ENCODE results near the gene FAM174A.

Gene FAM174A

GRCh38 chr5:100535060-100536005 is at the start of gene FAM174A:
FAM174A (plus strand) TSS chr5:100535374; CDS start chr5:100535531, 157 bp downstream.
- in situ Hi-C loops (cut with MboI; ENCODE audit: low sequenced_read_pairs) = no loop called here

DNA sequence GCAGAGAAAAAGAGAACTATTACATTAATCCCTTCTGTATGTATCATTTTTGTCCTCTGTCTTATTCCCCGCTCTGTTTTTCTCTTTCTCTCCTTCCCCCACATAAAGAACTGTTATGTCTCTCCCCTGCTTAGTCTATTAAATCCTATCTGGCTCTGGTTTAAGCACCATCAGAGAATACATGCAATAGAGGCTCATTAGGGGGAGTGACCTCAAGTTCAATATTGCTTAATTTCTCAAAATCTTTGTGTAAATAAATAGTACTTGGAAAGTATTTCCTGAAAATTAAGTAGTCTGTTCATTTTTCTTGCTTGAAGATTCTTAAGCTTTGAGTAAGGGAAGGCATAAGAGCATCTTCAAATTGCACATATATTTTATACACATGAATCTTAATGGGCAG is 41.2 kb upstream of the FAM174A start:
- in situ Hi-C loops (cut with MboI; ENCODE audit: low sequenced_read_pairs) = no loop called here

DNA sequence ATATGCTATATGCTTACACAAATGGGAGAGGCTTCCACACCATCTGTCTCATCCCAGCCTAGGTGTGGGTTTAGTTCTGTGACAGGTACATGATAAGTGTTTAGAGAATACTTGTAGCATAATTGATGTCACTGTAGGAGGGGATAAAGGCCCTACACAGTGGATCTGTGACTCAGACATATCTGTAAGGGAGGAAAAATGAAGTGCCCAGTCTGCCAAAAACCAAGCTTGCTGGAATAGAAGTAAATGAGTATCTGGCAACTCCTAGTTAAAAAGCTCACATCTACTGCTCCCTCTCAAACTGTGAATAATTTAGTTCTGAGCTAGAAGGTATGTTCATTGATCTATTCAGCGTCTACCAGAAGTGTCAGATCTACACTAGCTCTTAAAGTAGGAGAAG is 38.9 kb upstream of the FAM174A start:
- in situ Hi-C loops (cut with MboI; ENCODE audit: low sequenced_read_pairs) = no loop called here

DNA sequence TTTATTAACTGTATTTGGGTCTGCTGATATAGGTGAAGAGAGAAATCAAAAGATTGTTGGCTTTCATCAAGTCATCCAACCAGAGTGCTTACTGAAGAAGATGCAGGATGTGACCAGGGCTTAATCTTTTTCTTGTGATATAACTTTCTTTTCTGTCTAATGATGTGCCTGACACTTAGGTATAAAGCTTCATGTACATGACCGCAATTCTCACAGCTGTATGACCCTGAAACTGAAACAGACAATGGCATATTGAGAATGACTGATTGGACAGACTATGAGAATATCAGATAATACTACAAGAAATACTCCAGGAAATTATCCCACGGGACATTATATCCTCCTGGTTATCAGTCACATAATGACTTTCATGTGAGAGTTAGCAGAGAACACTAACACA is 32.5 kb upstream of the FAM174A start:
- in situ Hi-C loops (cut with MboI; ENCODE audit: low sequenced_read_pairs) = no loop called here

DNA sequence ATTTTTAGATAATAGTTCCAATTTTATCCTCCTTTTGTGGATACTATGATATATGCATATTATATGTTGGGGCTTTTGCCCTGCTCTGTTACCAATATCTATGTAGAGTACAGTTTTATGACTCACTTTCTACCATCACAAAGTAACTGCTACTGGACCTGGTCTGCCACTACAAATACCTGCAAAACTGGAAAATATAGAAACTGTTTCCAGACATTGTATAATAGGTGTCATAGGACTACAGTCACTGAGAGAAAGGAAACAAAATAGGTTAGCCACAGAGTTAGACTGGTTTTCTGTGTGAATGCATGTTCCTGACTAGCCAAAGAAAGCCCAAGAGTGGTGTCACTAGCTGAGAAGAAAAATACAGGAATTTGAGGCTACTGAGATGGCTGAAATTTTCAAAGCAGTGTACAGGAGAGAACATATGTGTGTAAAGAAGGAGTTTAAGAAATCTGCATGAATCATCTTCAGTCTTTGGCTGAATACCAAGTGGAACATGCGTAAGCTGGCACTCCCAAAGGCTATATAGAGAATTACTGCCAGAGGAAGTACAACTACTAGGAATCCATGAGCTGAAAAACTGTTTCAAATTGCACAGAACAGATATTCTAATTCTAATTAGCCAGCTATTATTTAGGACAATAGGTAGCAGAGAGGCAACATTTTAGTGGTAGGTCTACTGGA is 29.0 kb upstream of the FAM174A start:
- in situ Hi-C loops (cut with MboI; ENCODE audit: low sequenced_read_pairs) = no loop called here

DNA sequence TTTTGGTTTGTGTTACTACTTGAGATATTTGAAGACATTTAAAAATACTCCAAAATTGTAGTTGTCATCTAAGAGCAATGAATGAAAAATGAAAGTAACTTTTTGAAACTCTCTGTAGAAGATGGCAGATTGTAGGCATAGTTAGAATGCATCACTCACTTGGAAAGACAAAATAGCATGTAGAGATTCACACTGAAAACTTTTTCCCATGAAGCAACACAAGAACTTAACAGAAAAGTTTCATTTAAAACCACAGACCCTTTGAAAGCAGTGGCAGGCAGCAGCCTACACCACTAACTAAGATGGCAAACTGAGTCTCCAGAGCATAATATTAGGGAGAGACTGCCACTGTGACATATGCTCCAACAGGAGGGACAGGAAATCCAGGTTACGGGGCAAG is 18.9 kb upstream of the FAM174A start:
- in situ Hi-C loops (cut with MboI; ENCODE audit: low sequenced_read_pairs) = no loop called here

DNA sequence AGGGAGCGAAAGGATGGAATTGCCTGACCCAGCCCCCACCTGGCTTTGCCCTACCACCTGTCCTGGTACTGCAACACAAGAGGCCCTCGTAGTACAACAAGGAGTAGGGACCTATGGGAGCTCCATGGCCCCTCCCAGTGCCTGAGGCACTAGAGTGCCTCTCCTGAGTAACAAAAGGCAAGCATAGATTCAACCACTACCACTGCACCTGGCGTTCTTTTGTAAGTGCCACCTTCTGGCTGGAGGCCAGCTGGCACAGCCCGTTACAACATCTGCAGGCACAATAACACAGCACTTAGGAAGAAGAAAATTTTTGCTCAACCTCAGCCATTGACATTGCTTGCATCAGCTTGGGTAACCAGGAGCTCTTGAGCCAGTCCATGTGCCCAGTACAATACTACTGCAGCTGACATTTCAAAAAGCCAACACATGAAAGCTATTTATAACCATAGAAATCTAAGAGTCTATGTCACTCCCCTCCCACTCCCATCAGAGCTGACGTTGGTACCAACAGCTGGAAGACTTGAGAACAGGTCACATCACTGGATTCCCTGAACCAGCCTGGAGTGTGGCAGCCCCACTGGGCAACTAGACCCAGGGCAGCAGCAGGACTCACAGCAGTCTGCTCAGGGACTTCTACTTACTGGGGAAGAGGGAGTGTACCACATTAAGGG is 17.7 kb upstream of the FAM174A start:
- in situ Hi-C loops (cut with MboI; ENCODE audit: low sequenced_read_pairs) = no loop called here

- in situ Hi-C loops (cut with MboI; ENCODE audit: low sequenced_read_pairs) = no loop called here
These were observed 16.8 kb upstream of the FAM174A start for GRCh38 chr5:100518377-100518776.

DNA sequence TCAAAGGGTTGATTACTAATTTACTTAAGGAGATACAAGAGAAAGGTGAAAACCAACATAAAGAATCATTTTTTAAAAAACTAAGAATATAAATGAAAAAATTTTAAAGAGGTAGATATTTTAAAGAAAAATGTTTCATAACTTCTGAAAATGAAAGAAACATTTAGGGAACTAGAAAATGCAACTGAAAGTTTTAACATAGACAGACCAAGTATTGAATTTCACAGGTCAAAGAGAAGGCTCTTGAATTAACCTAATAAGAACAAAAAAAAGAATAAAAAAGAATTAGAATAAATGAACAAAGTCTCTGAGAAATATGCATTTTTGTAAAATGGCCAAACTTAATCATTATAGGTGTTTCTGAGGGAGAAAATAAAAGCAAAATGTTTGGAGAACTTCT is 16.1 kb upstream of the FAM174A start:
- in situ Hi-C loops (cut with MboI; ENCODE audit: low sequenced_read_pairs) = no loop called here

- in situ Hi-C loops (cut with MboI; ENCODE audit: low sequenced_read_pairs) = no loop called here
These were observed 14.8 kb upstream of the FAM174A start for GRCh38 chr5:100520348-100520747.

DNA sequence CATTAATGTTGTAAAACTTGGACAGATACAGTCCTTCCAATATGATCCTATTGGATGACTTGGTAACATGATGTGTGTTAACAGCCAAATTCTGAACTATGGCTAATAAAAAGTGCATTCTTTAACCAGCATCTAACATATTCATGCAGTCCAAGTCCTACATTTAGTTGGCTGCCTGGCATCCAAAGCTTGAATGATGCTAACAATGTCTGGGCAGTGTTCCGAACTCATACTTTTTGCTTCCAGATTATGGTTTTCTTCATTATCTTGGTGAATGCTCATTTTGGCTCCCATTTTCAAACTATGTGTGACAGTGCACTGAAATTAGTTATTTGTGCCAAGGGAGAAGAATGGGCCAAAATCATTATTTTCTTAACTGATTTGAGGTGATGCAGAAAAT is 2.8 kb downstream of the FAM174A start:
- in situ Hi-C loops (cut with MboI; ENCODE audit: low sequenced_read_pairs) = no loop called here

GRCh38 chr5:100539519-100539918 is 4.3 kb downstream of the FAM174A start:
- in situ Hi-C loops (cut with MboI; ENCODE audit: low sequenced_read_pairs) = no loop called here

GRCh38 chr5:100542086-100542485 is 6.9 kb downstream of the FAM174A start:
- in situ Hi-C loops (cut with MboI; ENCODE audit: low sequenced_read_pairs) = no loop called here

DNA sequence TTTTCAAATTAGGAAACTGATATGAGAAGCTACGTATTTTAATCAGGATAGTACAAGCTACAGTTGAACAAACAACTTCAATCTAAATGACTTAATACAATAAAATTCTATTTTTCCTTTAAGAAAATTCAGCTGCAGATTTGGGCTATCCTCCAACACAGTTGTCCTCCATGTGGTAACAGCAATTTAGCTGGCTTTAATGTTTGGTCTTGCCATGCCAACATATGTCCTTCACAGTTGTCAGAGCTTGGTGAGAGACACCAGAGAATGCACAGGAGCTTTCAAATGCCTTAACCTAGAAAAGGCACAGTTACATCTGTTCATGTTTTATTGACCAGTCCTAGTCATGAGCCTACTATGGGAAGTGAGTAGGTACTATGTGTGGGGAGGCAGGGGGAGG is 10.8 kb downstream of the FAM174A start:
- in situ Hi-C loops (cut with MboI; ENCODE audit: low sequenced_read_pairs) = no loop called here

DNA sequence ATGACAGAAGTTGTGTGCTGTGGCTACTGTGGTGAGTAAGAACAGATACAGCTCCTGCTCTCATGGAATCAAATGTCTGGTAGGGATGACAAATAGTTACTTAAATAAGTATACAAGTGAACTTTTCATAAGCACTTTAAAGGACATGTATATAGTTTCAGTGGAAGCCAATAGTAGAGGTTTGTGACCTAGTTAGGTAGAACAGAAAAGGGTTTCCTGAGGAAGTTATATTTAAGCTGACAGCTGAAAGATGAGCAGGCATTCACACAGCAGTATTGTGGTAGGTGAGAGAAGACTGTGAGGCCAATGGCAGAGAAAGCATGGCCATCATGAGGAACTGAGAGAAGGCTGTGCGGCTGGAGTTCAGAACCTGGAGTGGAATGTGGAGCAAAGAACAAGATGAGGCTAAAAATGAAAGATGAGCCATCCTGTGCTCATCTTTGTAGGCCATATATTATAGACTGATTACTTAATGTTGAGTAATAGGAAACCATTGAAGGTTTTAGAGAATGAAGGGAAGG is 15.4 kb downstream of the FAM174A start:
- in situ Hi-C loops (cut with MboI; ENCODE audit: low sequenced_read_pairs) = no loop called here

DNA sequence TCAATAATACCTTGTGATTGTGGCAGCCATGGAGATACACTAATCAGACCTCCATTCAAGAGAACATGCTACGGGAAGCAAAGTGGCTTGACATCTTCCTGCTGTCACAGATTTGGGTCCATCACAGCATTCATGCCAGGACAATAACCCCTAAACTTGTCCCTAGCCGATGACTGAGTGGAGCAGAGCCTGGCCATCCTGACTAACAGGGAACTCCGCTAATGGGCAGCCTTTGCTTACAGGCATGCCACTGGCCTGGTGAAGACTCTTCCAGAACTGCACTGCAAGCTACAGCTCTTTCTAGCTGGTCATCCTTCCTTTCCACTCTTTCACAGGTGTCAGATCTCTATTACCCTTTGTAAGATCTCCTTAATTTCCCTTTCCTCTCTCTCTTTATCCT is 16.0 kb downstream of the FAM174A start:
- in situ Hi-C loops (cut with MboI; ENCODE audit: low sequenced_read_pairs) = no loop called here

GRCh38 chr5:100553209-100553608 is 18.0 kb downstream of the FAM174A start:
- in situ Hi-C loops (cut with MboI; ENCODE audit: low sequenced_read_pairs) = no loop called here

- in situ Hi-C loops (cut with MboI; ENCODE audit: low sequenced_read_pairs) = no loop called here
These were observed 25.7 kb downstream of the FAM174A start for GRCh38 chr5:100560860-100561259.

DNA sequence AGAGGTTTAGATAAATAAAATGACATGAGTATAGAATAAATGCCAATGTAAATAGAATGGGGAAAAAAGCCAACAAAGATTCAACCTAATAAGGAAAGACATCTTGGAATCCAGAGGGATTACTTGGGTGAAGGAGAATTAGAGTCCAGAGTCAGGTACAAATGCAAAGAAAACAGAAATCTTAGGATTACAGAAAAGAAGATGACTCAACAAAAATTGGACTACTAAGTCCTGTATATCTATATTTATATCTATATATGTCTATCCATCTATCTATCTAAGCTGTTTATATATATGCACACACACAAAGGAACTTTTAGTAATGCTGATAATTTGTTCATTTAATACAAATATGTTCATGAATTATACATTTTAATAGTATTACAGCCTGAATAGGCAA is 27.6 kb downstream of the FAM174A start:
- in situ Hi-C loops (cut with MboI; ENCODE audit: low sequenced_read_pairs) = no loop called here

DNA sequence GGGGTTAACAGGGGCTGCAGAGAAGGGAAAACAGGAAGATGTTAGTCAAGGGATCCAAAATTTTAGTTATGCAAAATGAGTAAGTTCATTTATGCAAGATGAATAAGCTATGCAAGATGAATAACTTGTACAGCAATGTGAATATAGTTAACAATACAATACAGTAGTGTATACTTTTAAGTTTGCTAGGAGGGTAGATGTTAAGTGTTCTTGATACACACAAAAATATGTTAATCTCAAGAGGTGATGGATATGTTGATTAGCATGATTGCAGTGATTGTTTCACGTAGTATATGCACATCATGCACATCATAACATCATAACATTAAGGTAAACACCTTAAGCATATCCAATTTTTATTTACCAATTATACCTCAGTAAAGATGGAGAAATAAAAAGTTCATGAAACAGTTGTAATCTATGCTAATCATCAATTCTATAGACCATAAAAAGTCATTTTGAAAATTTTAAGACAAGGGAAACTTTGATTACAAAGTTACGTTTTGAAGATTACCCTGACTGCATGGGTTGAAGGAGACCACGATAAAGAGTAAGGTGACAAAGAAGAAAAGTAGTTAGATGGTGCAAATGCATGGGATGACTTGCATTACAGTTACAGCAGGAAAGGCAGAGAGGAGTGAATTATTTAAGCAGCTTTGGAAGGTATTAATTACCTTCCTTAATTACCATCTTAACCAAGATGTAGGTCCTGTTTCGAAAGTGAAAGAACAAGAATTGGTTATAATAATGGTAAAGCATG is 31.4 kb downstream of the FAM174A start:
- in situ Hi-C loops (cut with MboI; ENCODE audit: low sequenced_read_pairs) = no loop called here

GRCh38 chr5:100574716-100575115 is 39.5 kb downstream of the FAM174A start:
- in situ Hi-C loops (cut with MboI; ENCODE audit: low sequenced_read_pairs) = no loop called here

Data from HL-60/S4 treated with retinoic acid at 250 ng/mL for 4 days and 3 days (cell line).